22Rv1 (cell line): Measurements from ENCODE around the gene DOCK8.

Source experiments
- ZFX ChIP-seq: fragments of 450-650 bp; IDR thresholded peaks from 2 replicates; pipeline ENCODE4 v1.6.1; 2017; ENCODE audit warnings: antibody characterized with exemption, borderline replicate concordance
- TF ChIP-seq, protein P1 (sequence below): fragments of 450-650 bp; IDR thresholded peaks from 2 replicates; pipeline ENCODE4 v1.5.1; 2017; ENCODE audit warnings: mild to moderate bottlenecking

DNA sequence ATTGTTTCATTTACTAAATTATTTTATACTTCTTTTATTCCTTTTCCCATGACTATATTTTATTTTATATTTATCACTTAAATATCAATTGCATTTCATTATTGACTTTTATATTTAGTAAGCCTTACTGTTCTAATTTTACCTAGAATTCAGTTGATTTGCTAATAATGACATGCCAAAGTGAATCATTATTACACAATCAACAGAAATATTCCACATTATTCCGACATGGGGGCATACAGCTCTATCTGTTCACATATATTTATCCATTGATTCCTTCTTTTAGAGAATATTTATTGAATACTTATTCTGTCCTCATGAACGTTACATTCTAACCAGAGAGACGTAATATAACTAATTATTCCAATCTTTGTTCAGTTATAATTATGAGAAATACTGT is 221.8 kb downstream of the DOCK8 start:
- TF ChIP-seq, protein P1, sequence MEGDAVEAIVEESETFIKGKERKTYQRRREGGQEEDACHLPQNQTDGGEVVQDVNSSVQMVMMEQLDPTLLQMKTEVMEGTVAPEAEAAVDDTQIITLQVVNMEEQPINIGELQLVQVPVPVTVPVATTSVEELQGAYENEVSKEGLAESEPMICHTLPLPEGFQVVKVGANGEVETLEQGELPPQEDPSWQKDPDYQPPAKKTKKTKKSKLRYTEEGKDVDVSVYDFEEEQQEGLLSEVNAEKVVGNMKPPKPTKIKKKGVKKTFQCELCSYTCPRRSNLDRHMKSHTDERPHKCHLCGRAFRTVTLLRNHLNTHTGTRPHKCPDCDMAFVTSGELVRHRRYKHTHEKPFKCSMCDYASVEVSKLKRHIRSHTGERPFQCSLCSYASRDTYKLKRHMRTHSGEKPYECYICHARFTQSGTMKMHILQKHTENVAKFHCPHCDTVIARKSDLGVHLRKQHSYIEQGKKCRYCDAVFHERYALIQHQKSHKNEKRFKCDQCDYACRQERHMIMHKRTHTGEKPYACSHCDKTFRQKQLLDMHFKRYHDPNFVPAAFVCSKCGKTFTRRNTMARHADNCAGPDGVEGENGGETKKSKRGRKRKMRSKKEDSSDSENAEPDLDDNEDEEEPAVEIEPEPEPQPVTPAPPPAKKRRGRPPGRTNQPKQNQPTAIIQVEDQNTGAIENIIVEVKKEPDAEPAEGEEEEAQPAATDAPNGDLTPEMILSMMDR, result no peak
- no peak for TF ChIP-seq ZFX
